ENCODE measurements around the gene TUSC7. TPM values are rescaled to one million over a fixed set of nuclear protein-coding genes. Genes with fewer than 3 reads are reported as not detected.

The TUSC7 gene
- total RNA-seq, 4 donors from 2014 or later = not detected

DNA sequence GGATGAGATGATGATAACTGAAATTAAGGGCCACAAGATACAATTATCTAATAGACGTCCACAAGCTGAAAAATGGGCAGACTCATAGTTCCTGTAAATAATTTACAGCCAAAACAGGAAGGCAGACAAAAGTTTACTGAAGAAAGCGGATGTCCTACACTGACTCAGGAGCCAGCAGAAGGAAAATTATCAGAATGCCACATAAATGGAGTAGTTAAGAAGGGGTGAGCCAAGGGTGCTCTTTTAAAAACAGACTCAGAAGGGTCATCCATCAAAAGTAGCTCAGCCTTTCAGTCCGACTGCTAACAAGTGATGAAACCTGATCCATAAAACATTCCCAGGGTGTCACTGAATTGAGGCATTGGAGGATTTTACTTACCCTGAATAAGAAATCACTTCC lies 39.8 kb downstream of the TUSC7 start:
- no peak overlapping the region for H3K27ac ChIP-seq

DNA sequence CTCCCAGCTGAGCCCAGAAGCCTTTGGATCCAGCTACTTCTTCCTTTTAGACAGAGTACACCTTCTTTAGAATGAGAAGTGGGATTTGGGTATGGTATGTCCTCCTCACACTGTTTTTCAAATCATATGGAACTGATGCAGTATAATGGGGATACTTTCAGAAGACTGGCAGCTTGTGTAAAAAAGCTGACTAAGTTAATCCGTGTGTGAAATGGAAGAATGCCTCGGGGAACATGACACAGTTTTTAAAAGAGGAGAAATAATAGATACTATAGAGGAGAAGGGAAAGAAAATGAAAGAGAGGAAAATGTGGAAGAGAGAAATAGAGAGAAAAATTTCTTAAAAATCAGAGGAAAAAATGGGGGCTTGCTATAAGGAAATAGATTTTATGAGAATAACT lies 47.7 kb downstream of the TUSC7 start:
- Histone ChIP-seq H3K4me3 (no peak overlapping the region), H3K27me3 (no peaks in the 10 kb centered on the region), H3K9me3 (no peaks in the 10 kb centered on the region), H3K27ac (no peak overlapping the region), H3K4me1 (no peaks in the 10 kb centered on the region), H3K36me3 (no peaks in the 10 kb centered on the region)
- no peak for DNase-seq
- TF ChIP-seq, protein P1, sequence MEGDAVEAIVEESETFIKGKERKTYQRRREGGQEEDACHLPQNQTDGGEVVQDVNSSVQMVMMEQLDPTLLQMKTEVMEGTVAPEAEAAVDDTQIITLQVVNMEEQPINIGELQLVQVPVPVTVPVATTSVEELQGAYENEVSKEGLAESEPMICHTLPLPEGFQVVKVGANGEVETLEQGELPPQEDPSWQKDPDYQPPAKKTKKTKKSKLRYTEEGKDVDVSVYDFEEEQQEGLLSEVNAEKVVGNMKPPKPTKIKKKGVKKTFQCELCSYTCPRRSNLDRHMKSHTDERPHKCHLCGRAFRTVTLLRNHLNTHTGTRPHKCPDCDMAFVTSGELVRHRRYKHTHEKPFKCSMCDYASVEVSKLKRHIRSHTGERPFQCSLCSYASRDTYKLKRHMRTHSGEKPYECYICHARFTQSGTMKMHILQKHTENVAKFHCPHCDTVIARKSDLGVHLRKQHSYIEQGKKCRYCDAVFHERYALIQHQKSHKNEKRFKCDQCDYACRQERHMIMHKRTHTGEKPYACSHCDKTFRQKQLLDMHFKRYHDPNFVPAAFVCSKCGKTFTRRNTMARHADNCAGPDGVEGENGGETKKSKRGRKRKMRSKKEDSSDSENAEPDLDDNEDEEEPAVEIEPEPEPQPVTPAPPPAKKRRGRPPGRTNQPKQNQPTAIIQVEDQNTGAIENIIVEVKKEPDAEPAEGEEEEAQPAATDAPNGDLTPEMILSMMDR (IDR thresholded peaks at IDR 0.05) = no peak
- no peak for TF ChIP-seq POLR2A (IDR thresholded peaks at IDR 0.05)
- intact Hi-C loops (cut with DNase I; ENCODE audit: low total_unique reads) = no loop called here

More for the DNA sequence above, 39.8 kb downstream of the TUSC7 start:
- no peaks in the 10 kb centered on the region for H3K36me3 ChIP-seq
- intact Hi-C loops (cut with DNase I; ENCODE audit: low total_unique reads) = no loop called here
- no peaks in the 10 kb centered on the region for H3K27me3 ChIP-seq
- H3K9me3 ChIP-seq = no peaks in the 10 kb centered on the region
- H3K4me1 ChIP-seq = no peaks in the 10 kb centered on the region
- no peak for TF ChIP-seq POLR2A (IDR thresholded peaks at IDR 0.05)
- TF ChIP-seq, protein P1 (IDR thresholded peaks at IDR 0.05) = no peak
- no peak for DNase-seq
- no peak overlapping the region for H3K4me3 ChIP-seq

DNA sequence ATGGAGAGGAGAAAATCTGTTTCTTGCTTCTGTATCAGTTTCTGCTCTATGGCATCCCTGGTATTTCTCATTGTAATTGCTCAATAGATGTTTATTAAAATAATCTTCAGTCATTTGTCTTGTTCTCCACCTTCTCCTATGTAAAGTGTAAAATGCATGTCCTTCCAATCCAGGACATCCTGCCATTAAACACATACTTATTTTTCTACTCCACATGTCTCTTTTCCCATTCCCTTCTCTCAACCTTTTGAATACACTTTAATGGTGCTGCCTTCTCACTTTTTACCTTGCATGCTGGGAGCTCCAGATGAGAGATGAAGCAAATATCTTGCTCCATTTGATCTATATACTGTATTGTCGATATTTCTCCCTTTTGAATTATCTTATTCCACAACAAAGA lies 49.7 kb downstream of the TUSC7 start:
- Histone ChIP-seq H3K36me3 (no peaks in the 10 kb centered on the region), H3K27ac (no peak overlapping the region), H3K4me3 (no peak overlapping the region), H3K27me3 (no peaks in the 10 kb centered on the region), H3K9me3 (no peaks in the 10 kb centered on the region), H3K4me1 (no peaks in the 10 kb centered on the region)
- no peak for DNase-seq
- TF ChIP-seq POLR2A (IDR thresholded peaks at IDR 0.05) = no peak
- TF ChIP-seq, protein P1 (IDR thresholded peaks at IDR 0.05) = no peak
- intact Hi-C loops (cut with DNase I; ENCODE audit: low total_unique reads) = no loop called here
